Right lobe of liver (tissue), 6 donors: ENCODE data around the gene ATXN7L3B. TPM values are rescaled to one million over a fixed set of nuclear protein-coding genes. Genes with fewer than 3 reads are reported as not detected.

Experiments used
- ATAC-seq, 4 donors: fragments of 200-7000 bp; cut with Tn5 transposase; one replicate each; pipeline ENCODE4 v1.9.1; 2020; ENCODE audit warnings: mild to moderate bottlenecking in 4 of 4, moderate library complexity in 4 of 4
- DNase-seq, 3 donors: peaks; one replicate each; pipeline ENCODE4 v3.0.0-alpha.2; 2020
- H3K27ac ChIP-seq, 3 donors: fragments of 200-600 bp; one replicate each; pipeline ENCODE4 v1.8.0; 2022
- H3K27me3 ChIP-seq, 2 donors: fragments of 200-600 bp; one replicate each; pipeline ENCODE4 v1.8.0; 2022
- H3K36me3 ChIP-seq, 4 donors: fragments of 200-600 bp; sonication (generic) in 1 of 4; one replicate each; pipeline versions ENCODE4 v1.5.1 to v1.8.0; 2017 to 2022; ENCODE audit warnings: control low read depth in 1 of 4
- H3K4me1 ChIP-seq, 4 donors: fragments of 200-600 bp; sonication (generic) in 1 of 4; one replicate each; pipeline versions ENCODE4 v1.5.1 to v1.8.0; 2017 to 2022; ENCODE audit warnings: control low read depth in 1 of 4
- H3K4me3 ChIP-seq, 3 donors: fragments of 200-600 bp; one replicate each; pipeline ENCODE4 v1.8.0; 2022
- H3K9me3 ChIP-seq, 4 donors: fragments of 200-600 bp; sonication (generic) in 1 of 4; one replicate each; pipeline versions ENCODE4 v1.5.1 to v1.8.0; 2017 to 2022; ENCODE audit warnings: control low read depth in 1 of 4
- POLR2A ChIP-seq: fragments of 450-650 bp; IDR thresholded peaks from one replicate; pipeline ENCODE4 v1.6.1; 2017; ENCODE audit warnings: antibody characterized with exemption, mild to moderate bottlenecking
- WGBS: methylation state at CpG from one replicate; pipeline ENCODE4 v1.1.6; 2018; ENCODE audit warnings: low coverage, low lambda C conversion rate; ENCODE audit not compliant: insufficient coverage; ENCODE audit errors: missing lambda C conversion rate; 5-methylcytosine and 5-hydroxymethylcytosine counted together
- intact Hi-C, 2 donors: fragments of 100-400 bp; cut with DNase I; formaldehyde crosslinking; loops; one replicate each; pipeline versions ENCODE4 v1.11.2 to v1.14.1; 2022
- total RNA-seq, 6 experiments: library from RNA; depleted of rRNA in 2 of 6; stranded (reverse); fragments of >200 nt in 2 of 6; fragmentation: NEBNext Ultra II Directional in 3 of 6; extraction: Animal tissue kit (Norgen Biotek cat#: 25700) in 3 of 6; gene quantifications; one replicate each; pipeline versions ENCODE4 v1.1.0 to v1.2.4, GENCODE V29; 2016 to 2023
- TF ChIP-seq, protein P1 (sequence below), 4 donors: fragments of 200-600 bp in 3 of 4; fragments of 450-650 bp in 1 of 4; IDR thresholded peaks; one replicate each; pipeline versions ENCODE4 v1.5.1 to v1.8.0; 2016 to 2022; ENCODE audit warnings: antibody characterized with exemption in 4 of 4, mild to moderate bottlenecking in 2 of 4
- donor health status: DM: no; HTN: yes; CAD: no.
- donor health status: DM: no; HTN: no; CAD: no.
- donor health status: DM: no; HTN: no; CAD: no.
- donor health status: DM: no; HTN: yes; CAD: no.
- donor health status: DM: no; HTN: yes; CAD: no.

Gene ATXN7L3B
- total RNA-seq, 6 experiments from 2014 or later, result 10.8 to 16.6 (median 11.7) TPM

DNA sequence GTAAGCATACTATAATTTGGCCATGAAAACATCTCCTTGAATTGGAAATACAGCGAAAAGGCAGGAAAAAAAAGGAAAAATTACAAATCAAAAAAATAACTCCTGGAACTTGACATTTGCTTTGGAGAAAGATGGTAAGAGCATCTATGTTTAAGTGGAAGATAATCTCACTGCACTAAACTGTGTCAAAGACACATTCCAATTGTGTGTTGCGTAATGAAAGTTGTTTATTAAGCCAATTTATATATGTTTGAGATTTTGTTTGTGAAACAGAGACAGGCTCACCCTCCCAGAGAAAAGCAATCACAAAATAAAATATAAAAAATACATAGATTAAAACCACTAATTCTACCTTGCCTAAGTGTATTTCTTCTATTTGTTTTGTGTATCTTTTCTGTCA, 11.1 kb upstream of the ATXN7L3B start:
- no peak for TF ChIP-seq POLR2A
- TF ChIP-seq, protein P1, sequence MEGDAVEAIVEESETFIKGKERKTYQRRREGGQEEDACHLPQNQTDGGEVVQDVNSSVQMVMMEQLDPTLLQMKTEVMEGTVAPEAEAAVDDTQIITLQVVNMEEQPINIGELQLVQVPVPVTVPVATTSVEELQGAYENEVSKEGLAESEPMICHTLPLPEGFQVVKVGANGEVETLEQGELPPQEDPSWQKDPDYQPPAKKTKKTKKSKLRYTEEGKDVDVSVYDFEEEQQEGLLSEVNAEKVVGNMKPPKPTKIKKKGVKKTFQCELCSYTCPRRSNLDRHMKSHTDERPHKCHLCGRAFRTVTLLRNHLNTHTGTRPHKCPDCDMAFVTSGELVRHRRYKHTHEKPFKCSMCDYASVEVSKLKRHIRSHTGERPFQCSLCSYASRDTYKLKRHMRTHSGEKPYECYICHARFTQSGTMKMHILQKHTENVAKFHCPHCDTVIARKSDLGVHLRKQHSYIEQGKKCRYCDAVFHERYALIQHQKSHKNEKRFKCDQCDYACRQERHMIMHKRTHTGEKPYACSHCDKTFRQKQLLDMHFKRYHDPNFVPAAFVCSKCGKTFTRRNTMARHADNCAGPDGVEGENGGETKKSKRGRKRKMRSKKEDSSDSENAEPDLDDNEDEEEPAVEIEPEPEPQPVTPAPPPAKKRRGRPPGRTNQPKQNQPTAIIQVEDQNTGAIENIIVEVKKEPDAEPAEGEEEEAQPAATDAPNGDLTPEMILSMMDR (IDR thresholded peaks at IDR 0.05), result no peak
- intact Hi-C loops, result no loop called here
- WGBS, result 46% methylated on average over 2 of the region's 2 CpGs

DNA sequence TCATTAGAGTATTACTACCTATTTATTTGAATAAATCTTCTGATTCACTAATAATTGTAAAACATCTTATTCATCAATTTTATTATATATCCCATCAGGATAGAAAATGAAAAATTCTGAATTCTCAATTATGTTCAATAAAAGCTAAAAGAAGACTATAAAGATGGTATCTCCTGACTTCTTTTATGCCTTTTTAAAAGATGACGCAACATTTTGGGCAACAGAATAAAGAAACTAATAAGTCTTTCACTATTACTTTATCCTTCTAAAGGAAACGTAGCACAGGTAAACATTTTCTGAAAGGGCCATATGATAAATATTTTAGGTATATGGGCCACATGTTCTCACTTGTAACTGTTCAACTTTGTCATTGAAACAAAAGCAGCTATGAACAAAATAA, 10.1 kb upstream of the ATXN7L3B start:
- no peak for DNase-seq
- WGBS, result 61% methylated on average over 2 of the region's 2 CpGs
- no peak for ATAC-seq
- Histone ChIP-seq H3K4me3 (no peak overlapping the region), H3K27ac (no peak overlapping the region), H3K4me1 (no peaks in the 10 kb centered on the region), H3K36me3 (no peaks in the 10 kb centered on the region), H3K9me3 (no peaks in the 10 kb centered on the region), H3K27me3 (no peaks in the 10 kb centered on the region)
- TF ChIP-seq, protein P1 (IDR thresholded peaks at IDR 0.05), result no peak
- no peak for TF ChIP-seq POLR2A
- intact Hi-C loops, result no loop called here

More for the DNA sequence above, 11.1 kb upstream of the ATXN7L3B start:
- H3K27me3 ChIP-seq, result no peaks in the 10 kb centered on the region
- no peaks in the 10 kb centered on the region for H3K36me3 ChIP-seq
- DNase-seq (no peak), ATAC-seq (no peak)
- no peak overlapping the region for H3K4me3 ChIP-seq
- no peaks in the 10 kb centered on the region for H3K4me1 ChIP-seq
- H3K9me3 ChIP-seq, result no peaks in the 10 kb centered on the region
- H3K27ac ChIP-seq, result no peak overlapping the region

DNA sequence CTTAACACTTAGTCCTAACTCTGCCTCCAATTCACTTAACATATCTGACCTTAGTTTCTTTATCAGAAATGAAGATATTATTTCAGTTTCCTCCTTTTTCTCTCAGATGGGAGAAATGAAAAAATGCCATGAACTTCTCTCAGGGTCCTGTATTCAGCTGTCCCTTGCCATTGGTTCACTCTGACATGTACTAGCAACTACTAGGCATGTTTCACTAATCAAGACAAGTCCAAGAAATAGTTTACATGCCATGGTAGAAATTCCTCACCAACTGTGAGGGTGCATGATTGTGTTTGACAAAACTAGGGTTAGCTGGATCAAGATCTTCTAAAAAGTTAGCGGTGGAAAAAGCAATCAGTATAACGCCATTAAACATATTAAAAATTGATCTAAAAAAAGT, 7.0 kb upstream of the ATXN7L3B start:
- no peaks in the 10 kb centered on the region for H3K9me3 ChIP-seq
- DNase-seq (no peak), ATAC-seq (no peak)
- no peaks in the 10 kb centered on the region for H3K4me1 ChIP-seq
- no peaks in the 10 kb centered on the region for H3K27me3 ChIP-seq
- no peaks in the 10 kb centered on the region for H3K36me3 ChIP-seq
- intact Hi-C loops, result no loop called here
- 73% methylated on average over 2 of the region's 2 CpGs for whole genome bisulfite sequencing
- H3K4me3 ChIP-seq, result no peak overlapping the region
- no peak overlapping the region for H3K27ac ChIP-seq
- TF ChIP-seq, protein P1 (IDR thresholded peaks at IDR 0.05), result no peak
- no peak for TF ChIP-seq POLR2A

DNA sequence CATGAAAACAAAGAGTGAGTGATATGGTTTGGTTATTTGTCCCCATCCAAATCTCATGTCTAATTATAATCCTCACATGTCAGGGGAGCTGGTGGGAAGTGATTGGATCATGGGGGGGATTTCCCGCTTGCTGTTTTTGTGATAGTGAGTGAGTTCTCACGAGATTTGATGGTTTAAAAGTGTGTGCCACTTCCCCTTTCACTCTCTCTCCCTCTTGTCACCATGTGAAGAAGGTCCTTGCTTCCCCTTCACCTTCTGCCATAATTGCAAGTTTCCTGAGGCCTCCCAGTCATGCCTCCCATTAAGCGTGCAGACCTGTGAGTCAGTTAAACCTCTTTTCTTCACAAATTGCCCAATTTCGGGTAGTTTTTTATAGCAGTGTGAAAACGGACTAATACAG, 2.1 kb upstream of the ATXN7L3B start:
- TF ChIP-seq POLR2A, result no peak
- TF ChIP-seq, protein P1 (IDR thresholded peaks at IDR 0.05), result no peak
- Histone ChIP-seq H3K27me3 (no peaks in the 10 kb centered on the region), H3K36me3 (no peaks in the 10 kb centered on the region), H3K4me1 (peaks cover 0 to 24% (median 8%) of the 10 kb centered on the region in 4 donors), H3K4me3 (no peak overlapping the region), H3K27ac (no peak overlapping the region), H3K9me3 (no peaks in the 10 kb centered on the region)
- DNase-seq (no peak), ATAC-seq (no peak)
- intact Hi-C loops, result no loop called here
- 69% methylated on average over 5 of the region's 5 CpGs for WGBS
